ENCODE measurements around the gene AVPR1A.

GRCh38 chr12:63133981-63134380, 17.0 kb downstream of the AVPR1A start:
- TF ChIP-seq ZNF274 (IDR thresholded peaks at IDR 0.05; ENCODE audit: insufficient read depth, insufficient read length) (no peak), REST (IDR thresholded peaks at IDR 0.05; ENCODE audit: low read depth, low read length) (no peak), CTCF (IDR thresholded peaks at IDR 0.05 in 2 of 3, conservative IDR thresholded peaks at IDR 0.05 in 1 of 3; ENCODE audit: control insufficient read depth in 2 of 3, extremely low read depth in 1 of 3, insufficient read depth in 1 of 3, low read depth in 3 of 3, low read length in 3 of 3) (no peak), EP300 (IDR thresholded peaks at IDR 0.05; ENCODE audit: borderline replicate concordance in 1 of 2, control insufficient read depth in 1 of 2, low read depth in 2 of 2, low read length in 2 of 2) (no peak), POLR2A (IDR thresholded peaks at IDR 0.05; ENCODE audit: low read depth, low read length) (no peak), JUND (IDR thresholded peaks at IDR 0.05; ENCODE audit: low read depth, low read length) (no peak)
